ENCODE data around the gene CCDC7. TPM values are rescaled to one million over a fixed set of nuclear protein-coding genes. Genes with fewer than 3 reads are reported as not detected.

CCDC7 gene
- total and polyA plus RNA-seq, 8 donors: 1.0 to 27.2 (median 5.3) TPM

Other genes with a start within 250 kb of the CCDC7 start
- 100 to 1,000 TPM in 1 of 5 donors, 10 to 100 TPM in 4; 31.2 to 182 (median 48.1) TPM for gene EPC1, start 99.0 kb upstream of the CCDC7 start, total RNA-seq
- gene EPC1, start 99.0 kb upstream of the CCDC7 start, polyA plus RNA-seq: 1 to 10 TPM; 9.2 to 9.9 (median 9.7) TPM